ENCODE data around the gene CIDEB.

CIDEB gene

GRCh38 chr14:24311837-24312615 lies 4.2 kb upstream of the CIDEB start:
- peaks cover 0 to 7% of the 10 kb centered on the region in 2 experiments for H3K27me3 ChIP-seq (ENCODE audit: control insufficient read depth in 1 of 2, insufficient read depth in 1 of 2, low read length in 2 of 2)
- no peak overlapping the region for H2BK15ac ChIP-seq (ENCODE audit: low read depth, poor library complexity, severe bottlenecking)
- H2BK120ac ChIP-seq (ENCODE audit: low read depth, low read length): no peak overlapping the region
- no peak for DNase-seq
- WGBS: 100% methylated on average over 1 of the region's 1 CpG
- no peaks in the 10 kb centered on the region for H3K9me3 ChIP-seq (ENCODE audit: control insufficient read depth, low read length)
- H3K4me1 ChIP-seq (ENCODE audit: control insufficient read depth, insufficient read depth, low read depth, low read length): peaks cover 10% of the 10 kb centered on the region
- no peak overlapping the region for H3K4me2 ChIP-seq (ENCODE audit: low read length, poor library complexity, severe bottlenecking)
- no peak overlapping the region for H2AK5ac ChIP-seq (ENCODE audit: low read length, severe bottlenecking)
- no peak overlapping the region for H3K14ac ChIP-seq (ENCODE audit: low read length in 2 of 2)
- H3K4ac ChIP-seq (ENCODE audit: low read depth in 1 of 2, low read length in 2 of 2): no peak overlapping the region
- H3K23ac ChIP-seq (ENCODE audit: low read length in 2 of 2): no peak overlapping the region
- no peak overlapping the region for H2BK12ac ChIP-seq (ENCODE audit: low read length in 2 of 2)
- H3K36me3 ChIP-seq (ENCODE audit: control insufficient read depth in 1 of 2, insufficient read depth in 2 of 2, low read depth in 1 of 2, low read length in 2 of 2): peaks cover 15 to 33% of the 10 kb centered on the region in 2 experiments
- peak overlapping the region; percentile 63 for H3K9ac ChIP-seq (ENCODE audit: low read length)
- H3K18ac ChIP-seq (ENCODE audit: low read depth in 1 of 2, low read length in 2 of 2): no peak overlapping the region
- no peak overlapping the region for H3K27ac ChIP-seq (ENCODE audit: low read length, poor library complexity, severe bottlenecking)
- H3K79me1 ChIP-seq (replicated peaks; ENCODE audit: low read length, poor library complexity, severe bottlenecking): peaks cover 3% of the 10 kb centered on the region
- no peak overlapping the region for H2AFZ ChIP-seq (ENCODE audit: low read depth, low read length)
- no peak overlapping the region for H4K8ac ChIP-seq (ENCODE audit: low read length)
- H2BK5ac ChIP-seq (ENCODE audit: low read depth, low read length, poor library complexity, severe bottlenecking): no peak overlapping the region
- H4K91ac ChIP-seq (ENCODE audit: low read length): no peak overlapping the region
- peak overlapping the region in 1 of 2 experiments; percentile 70 for H3K4me3 ChIP-seq (ENCODE audit: insufficient read depth in 1 of 2, low read depth in 1 of 2, low read length in 2 of 2)

DNA sequence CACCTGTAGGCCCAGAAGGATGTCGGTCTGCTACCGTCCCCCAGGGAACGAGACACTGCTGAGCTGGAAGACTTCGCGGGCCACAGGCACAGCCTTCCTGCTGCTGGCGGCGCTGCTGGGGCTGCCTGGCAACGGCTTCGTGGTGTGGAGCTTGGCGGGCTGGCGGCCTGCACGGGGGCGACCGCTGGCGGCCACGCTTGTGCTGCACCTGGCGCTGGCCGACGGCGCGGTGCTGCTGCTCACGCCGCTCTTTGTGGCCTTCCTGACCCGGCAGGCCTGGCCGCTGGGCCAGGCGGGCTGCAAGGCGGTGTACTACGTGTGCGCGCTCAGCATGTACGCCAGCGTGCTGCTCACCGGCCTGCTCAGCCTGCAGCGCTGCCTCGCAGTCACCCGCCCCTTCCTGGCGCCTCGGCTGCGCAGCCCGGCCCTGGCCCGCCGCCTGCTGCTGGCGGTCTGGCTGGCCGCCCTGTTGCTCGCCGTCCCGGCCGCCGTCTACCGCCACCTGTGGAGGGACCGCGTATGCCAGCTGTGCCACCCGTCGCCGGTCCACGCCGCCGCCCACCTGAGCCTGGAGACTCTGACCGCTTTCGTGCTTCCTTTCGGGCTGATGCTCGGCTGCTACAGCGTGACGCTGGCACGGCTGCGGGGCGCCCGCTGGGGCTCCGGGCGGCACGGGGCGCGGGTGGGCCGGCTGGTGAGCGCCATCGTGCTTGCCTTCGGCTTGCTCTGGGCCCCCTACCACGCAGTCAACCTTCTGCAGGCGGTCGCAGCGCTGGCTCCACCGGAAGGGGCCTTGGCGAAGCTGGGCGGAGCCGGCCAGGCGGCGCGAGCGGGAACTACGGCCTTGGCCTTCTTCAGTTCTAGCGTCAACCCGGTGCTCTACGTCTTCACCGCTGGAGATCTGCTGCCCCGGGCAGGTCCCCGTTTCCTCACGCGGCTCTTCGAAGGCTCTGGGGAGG lies 3.1 kb upstream of the CIDEB start, which contains the start of gene LTB4R:
LTB4R (plus strand) TSS at position 857 of the 959 bp plus-strand sequence. CDS start 4,150 bp downstream, outside the sequence.
- no peaks in the 10 kb centered on the region for H3K9me3 ChIP-seq (ENCODE audit: control insufficient read depth, low read length)
- H3K4me3 ChIP-seq (ENCODE audit: insufficient read depth in 1 of 2, low read depth in 1 of 2, low read length in 2 of 2): peak within 1 kb of the TSS in 1 of 2 experiments; percentile 70
- peaks cover 3% of the 10 kb centered on the region for H3K79me1 ChIP-seq (replicated peaks; ENCODE audit: low read length, poor library complexity, severe bottlenecking)
- H2BK120ac ChIP-seq (ENCODE audit: low read depth, low read length): no peak within 1 kb of the TSS
- peaks cover 0 to 6% of the 10 kb centered on the region in 2 experiments for H3K27me3 ChIP-seq (ENCODE audit: control insufficient read depth in 1 of 2, insufficient read depth in 1 of 2, low read length in 2 of 2)
- H2AFZ ChIP-seq (ENCODE audit: low read depth, low read length): no peak within 1 kb of the TSS
- no peak within 1 kb of the TSS for H2BK5ac ChIP-seq (ENCODE audit: low read depth, low read length, poor library complexity, severe bottlenecking)
- H2BK15ac ChIP-seq (ENCODE audit: low read depth, poor library complexity, severe bottlenecking): no peak within 1 kb of the TSS
- H3K4me1 ChIP-seq (ENCODE audit: control insufficient read depth, insufficient read depth, low read depth, low read length): peaks cover 10% of the 10 kb centered on the region
- no peak for DNase-seq
- peak within 1 kb of the TSS; percentile 63 for H3K9ac ChIP-seq (ENCODE audit: low read length)
- WGBS: 98% methylated on average over 99 of the region's 99 CpGs
- peak within 1 kb of the TSS; percentile 34 for H4K91ac ChIP-seq (ENCODE audit: low read length)
- no peak within 1 kb of the TSS for H3K23ac ChIP-seq (ENCODE audit: low read length in 2 of 2)
- H3K27ac ChIP-seq (ENCODE audit: low read length, poor library complexity, severe bottlenecking): no peak within 1 kb of the TSS
- no peak within 1 kb of the TSS for H4K8ac ChIP-seq (ENCODE audit: low read length)
- no peak within 1 kb of the TSS for H3K18ac ChIP-seq (ENCODE audit: low read depth in 1 of 2, low read length in 2 of 2)
- H3K14ac ChIP-seq (ENCODE audit: low read length in 2 of 2): peak within 1 kb of the TSS in 1 of 2 experiments; percentile 39
- H3K4me2 ChIP-seq (ENCODE audit: low read length, poor library complexity, severe bottlenecking): no peak within 1 kb of the TSS
- no peak within 1 kb of the TSS for H2BK12ac ChIP-seq (ENCODE audit: low read length in 2 of 2)
- no peak within 1 kb of the TSS for H3K4ac ChIP-seq (ENCODE audit: low read depth in 1 of 2, low read length in 2 of 2)
- peaks cover 26 to 40% of the 10 kb centered on the region in 2 experiments for H3K36me3 ChIP-seq (ENCODE audit: control insufficient read depth in 1 of 2, insufficient read depth in 2 of 2, low read depth in 1 of 2, low read length in 2 of 2)
- no peak within 1 kb of the TSS for H2AK5ac ChIP-seq (ENCODE audit: low read length, severe bottlenecking)

GRCh38 chr14:24310265-24310645 lies 2.5 kb upstream of the CIDEB start:
- Histone ChIP-seq H4K8ac (ENCODE audit: low read length) (no peak overlapping the region), H3K9ac (ENCODE audit: low read length) (peak overlapping the region; percentile 59), H2BK15ac (ENCODE audit: low read depth, poor library complexity, severe bottlenecking) (no peak overlapping the region), H2BK5ac (ENCODE audit: low read depth, low read length, poor library complexity, severe bottlenecking) (no peak overlapping the region), H3K14ac (ENCODE audit: low read length in 2 of 2) (peak overlapping the region in 1 of 2 experiments; percentile 39), H4K91ac (ENCODE audit: low read length) (no peak overlapping the region), H3K9me3 (ENCODE audit: control insufficient read depth, low read length) (no peaks in the 10 kb centered on the region), H3K36me3 (ENCODE audit: control insufficient read depth in 1 of 2, insufficient read depth in 2 of 2, low read depth in 1 of 2, low read length in 2 of 2) (peaks cover 32 to 47% of the 10 kb centered on the region in 2 experiments), H3K4me2 (ENCODE audit: low read length, poor library complexity, severe bottlenecking) (no peak overlapping the region), H3K79me1 (replicated peaks; ENCODE audit: low read length, poor library complexity, severe bottlenecking) (peaks cover 3% of the 10 kb centered on the region), H3K23ac (ENCODE audit: low read length in 2 of 2) (no peak overlapping the region), H2BK120ac (ENCODE audit: low read depth, low read length) (no peak overlapping the region), H2AFZ (ENCODE audit: low read depth, low read length) (no peak overlapping the region), H3K4me3 (ENCODE audit: insufficient read depth in 1 of 2, low read depth in 1 of 2, low read length in 2 of 2) (peak overlapping the region in 1 of 2 experiments; percentile 70), H3K4me1 (ENCODE audit: control insufficient read depth, insufficient read depth, low read depth, low read length) (peaks cover 10% of the 10 kb centered on the region), H2BK12ac (ENCODE audit: low read length in 2 of 2) (no peak overlapping the region), H3K4ac (ENCODE audit: low read depth in 1 of 2, low read length in 2 of 2) (no peak overlapping the region), H3K27ac (ENCODE audit: low read length, poor library complexity, severe bottlenecking) (no peak overlapping the region), H3K18ac (ENCODE audit: low read depth in 1 of 2, low read length in 2 of 2) (no peak overlapping the region), H2AK5ac (ENCODE audit: low read length, severe bottlenecking) (no peak overlapping the region), H3K27me3 (ENCODE audit: control insufficient read depth in 1 of 2, insufficient read depth in 1 of 2, low read length in 2 of 2) (no peaks in the 10 kb centered on the region)
- DNase-seq: no peak
- WGBS: 98% methylated on average over 4 of the region's 5 CpGs
